Measurements from ENCODE around the gene FBP2. TPM values are rescaled to one million over a fixed set of nuclear protein-coding genes. Genes with fewer than 3 reads are reported as not detected.

FBP2 gene
- total RNA-seq, 2 donors from 2014 or later = not detected

Other genes with a start within 250 kb of the FBP2 start
- not detected for gene PCAT7, start 38.7 kb downstream of the FBP2 start, total RNA-seq
- 1 to 10 TPM; 3.7 to 5.1 TPM for gene FBP1, start 45.7 kb upstream of the FBP2 start, total RNA-seq
- gene AOPEP, start 132.9 kb upstream of the FBP2 start, total RNA-seq = 10 to 100 TPM; 12.4 to 12.9 TPM

All from T-helper 17 cell (primary cell).